Limb (tissue), 2 donors: ENCODE results near the gene RABL6.
A peak's percentile ranks its signal among the peaks of the same experiment; 100 is the strongest.
"Not testable (repeated sequence)": the region's sequence is repeated elsewhere in the genome, so short reads cannot be mapped to it uniquely, and the experiment has no call there.

Source experiments
- DNase-seq, 2 donors: peaks; one replicate each; pipeline ENCODE4 v3.0.0-alpha.2; 2016; ENCODE audit errors: extremely low spot score in 2 of 2

RABL6 gene

DNA sequence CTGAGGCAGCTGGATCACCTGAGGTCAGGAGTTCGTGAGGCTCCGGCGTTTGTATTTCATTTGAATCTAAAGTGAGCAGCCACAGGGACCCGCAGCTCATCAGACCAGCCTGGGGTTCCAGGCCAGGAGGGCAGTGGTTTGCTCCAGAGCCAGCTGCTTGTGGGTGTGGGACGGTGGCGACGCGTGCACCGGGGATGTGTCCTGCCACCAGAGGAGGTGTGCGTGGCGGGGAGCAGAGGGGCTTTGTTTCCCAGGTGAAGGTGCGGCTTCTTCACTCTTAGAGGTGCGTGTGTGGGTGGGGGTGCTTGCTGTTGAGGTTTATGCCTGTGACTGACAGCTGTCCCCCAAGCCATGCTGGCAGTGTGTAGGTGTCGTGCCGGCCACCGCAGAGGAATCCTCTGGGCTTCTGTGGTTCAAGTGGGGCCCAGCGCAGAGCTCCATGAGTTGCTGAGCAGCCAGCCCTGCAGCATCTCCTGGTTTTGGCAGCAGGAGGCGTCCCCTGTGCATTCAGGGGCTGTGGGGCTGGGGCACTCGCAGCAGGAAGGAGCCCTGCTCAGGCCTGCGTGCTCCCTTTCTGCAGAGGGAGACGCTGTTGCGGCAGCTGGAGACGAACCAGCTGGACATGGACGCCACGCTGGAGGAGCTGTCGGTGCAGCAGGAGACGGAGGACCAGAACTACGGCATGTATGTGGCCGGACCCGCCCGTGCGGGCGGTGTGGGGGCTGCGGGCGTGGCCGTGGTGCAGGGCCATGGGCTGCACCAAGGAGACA lies 27.6 kb downstream of the RABL6 start:
- DNase-seq: peak in 1 of 2 donors; percentile 28

DNA sequence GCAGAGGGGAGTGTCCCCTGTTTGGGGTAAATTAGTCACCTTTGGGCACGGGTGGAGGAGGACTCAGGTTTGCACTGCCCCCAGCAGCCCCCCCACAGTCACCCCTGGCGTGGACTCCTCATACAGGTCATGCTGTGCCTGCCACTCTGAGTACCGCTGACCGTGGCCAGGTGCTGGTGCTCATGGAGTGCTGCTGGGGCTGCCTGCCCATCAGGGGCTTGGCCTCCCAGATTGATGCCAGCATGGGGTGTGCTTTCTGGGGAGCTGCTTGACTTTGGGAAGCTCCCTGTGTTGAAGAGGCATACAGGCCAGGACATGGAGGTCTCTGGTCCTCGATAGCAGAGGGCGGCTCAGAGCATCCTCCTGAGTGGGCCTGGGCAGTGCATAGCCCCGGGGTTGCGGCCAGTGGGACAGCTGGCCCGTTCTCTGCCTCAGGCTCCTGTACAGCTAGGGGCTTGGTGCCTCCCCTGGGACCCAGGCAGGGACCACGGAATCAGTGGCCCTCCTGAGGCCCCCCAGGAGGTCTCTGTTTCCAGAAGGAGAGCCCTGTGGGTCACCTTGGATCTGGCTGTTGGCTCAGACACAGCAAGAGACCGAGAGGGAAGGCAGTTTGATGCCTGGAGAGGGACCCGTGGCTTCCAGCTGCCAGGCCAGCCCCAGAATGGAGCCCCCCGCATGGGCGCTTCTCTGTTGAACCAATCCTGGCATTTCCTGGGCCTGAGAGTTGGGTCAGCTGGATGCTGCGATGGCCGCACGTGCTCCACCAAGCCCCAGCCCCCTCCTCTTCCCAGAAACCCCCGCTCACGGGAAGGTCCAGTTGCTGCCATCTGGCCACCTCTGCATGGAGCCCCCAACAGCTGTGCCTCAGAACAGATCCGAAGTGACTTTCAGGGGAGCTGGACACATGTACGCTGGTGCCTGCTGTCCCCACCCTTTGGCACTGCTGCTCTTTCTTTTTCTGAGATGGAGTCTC lies 28.5 kb downstream of the RABL6 start:
- peak in 1 of 2 donors; percentile 26 for DNase-seq

DNA sequence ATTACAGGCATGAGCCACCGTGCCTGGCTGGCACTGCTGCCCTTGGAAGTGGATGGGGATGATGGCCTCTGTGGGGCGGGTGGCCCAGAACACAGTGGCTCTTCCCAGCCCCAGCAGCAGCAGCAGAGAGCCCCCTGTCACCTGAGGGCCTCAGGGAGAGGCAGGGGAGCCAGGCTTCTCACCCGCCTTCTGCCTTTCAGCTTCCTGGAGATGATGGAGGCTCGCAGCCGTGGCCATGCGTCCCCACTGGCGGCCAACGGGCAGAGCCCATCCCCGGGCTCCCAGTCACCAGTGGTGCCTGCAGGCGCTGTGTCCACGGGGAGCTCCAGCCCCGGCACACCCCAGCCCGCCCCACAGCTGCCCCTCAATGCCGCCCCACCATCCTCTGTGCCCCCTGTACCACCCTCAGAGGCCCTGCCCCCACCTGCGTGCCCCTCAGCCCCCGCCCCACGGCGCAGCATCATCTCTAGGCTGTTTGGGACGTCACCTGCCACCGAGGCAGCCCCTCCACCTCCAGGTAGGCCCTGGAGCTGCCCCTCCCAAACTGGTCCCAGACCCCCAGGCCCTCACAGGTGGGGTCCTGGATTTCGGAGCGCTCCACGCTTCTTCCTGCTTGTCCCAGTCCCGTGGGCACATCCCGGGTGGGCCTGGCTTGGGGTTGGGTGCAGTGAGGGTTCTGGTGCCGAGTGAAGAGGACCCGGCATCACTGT lies 29.6 kb downstream of the RABL6 start:
- DNase-seq: peak in 1 of 2 donors; percentile 21

DNA sequence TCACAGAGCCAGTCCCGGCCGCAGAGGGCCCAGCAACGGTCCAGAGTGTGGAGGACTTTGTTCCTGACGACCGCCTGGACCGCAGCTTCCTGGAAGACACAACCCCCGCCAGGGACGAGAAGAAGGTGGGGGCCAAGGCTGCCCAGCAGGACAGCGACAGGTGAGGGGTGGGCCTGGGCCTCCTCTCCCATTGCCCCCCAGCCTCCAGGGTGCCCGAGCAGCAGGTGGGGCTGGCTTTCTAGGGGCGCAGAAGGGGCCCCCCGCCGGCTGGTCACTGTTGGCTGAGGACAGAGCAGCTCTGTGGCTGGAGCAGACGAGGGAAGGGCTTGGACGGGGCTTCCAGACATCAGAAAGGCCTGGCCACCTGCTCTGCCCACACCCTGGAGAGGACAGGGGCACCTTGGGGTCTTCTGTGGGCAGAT lies 30.1 kb downstream of the RABL6 start:
- DNase-seq: peak in 1 of 2 donors; percentile 26

DNA sequence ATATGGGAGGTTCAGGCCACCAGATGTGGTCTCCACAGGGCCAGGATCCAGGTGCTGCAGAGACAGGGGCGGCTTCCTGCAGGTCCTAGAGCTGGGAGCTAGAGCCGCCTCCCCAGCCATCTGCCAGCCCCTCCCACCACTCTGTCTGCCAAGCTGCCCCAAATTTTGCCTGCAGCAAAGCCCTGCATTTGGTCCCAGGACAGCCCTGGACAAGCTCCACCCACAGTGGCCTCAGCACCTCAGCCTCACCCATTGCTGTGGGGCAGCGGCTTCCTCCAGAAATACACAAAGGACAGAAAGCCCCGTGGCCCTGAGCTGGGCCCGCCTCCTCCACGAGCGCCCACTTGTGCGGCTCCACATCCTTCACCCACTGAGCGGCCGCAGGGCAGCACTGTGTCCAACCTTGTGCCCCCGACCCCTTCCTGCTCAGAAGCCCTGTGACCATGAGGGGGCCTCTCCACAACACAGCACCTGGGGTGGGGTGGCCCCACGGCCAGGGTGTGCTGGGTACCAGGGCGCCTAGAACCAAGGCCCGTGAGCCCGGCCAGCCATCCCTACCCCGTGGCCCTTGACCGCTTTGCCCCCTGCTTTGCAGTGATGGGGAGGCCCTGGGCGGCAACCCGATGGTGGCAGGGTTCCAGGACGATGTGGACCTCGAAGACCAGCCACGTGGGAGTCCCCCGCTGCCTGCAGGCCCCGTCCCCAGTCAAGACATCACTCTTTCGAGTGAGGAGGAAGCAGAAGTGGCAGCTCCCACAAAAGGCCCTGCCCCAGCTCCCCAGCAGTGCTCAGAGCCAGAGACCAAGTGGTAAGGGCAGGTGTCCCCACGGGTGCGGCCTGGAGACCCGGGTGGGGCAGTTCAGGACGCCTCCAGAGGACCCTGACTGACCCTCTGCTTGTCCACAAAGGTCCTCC lies 30.8 kb downstream of the RABL6 start:
- DNase-seq: peak in 1 of 2 donors; percentile 28

DNA sequence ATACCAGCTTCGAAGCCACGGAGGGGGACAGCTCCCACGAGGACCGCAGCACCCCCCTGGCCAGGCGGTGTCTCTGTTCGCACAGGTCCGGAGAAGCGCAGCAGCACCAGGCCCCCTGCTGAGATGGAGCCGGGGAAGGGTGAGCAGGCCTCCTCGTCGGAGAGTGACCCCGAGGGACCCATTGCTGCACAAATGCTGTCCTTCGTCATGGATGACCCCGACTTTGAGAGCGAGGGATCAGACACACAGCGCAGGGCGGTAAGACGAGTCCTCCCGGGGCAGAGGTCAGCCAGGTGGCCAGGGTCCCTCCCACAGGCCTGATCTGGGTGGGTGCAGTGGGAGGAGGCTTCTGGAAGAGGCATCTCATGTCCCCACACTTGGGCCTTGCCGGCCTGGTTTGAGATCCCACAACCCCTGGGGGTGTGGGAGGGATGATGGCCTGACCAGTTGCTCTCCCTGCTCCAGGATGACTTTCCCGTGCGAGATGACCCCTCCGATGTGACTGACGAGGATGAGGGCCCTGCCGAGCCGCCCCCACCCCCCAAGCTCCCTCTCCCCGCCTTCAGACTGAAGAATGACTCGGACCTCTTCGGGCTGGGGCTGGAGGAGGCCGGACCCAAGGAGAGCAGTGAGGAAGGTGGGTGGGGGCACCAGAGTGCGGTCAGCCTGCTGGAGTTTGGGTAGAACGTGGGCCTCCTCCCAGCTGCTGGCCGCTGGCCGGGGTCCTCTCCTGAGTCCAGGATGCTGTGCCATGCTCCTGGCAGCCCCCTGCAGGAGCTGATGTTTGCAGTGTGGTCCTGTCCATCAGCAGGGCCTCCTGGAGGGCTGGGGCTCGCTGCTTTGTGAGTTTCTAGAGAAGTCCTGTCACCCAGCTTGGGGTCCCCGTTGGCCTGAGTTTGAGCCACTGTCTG lies 31.7 kb downstream of the RABL6 start:
- DNase-seq: no peak

DNA sequence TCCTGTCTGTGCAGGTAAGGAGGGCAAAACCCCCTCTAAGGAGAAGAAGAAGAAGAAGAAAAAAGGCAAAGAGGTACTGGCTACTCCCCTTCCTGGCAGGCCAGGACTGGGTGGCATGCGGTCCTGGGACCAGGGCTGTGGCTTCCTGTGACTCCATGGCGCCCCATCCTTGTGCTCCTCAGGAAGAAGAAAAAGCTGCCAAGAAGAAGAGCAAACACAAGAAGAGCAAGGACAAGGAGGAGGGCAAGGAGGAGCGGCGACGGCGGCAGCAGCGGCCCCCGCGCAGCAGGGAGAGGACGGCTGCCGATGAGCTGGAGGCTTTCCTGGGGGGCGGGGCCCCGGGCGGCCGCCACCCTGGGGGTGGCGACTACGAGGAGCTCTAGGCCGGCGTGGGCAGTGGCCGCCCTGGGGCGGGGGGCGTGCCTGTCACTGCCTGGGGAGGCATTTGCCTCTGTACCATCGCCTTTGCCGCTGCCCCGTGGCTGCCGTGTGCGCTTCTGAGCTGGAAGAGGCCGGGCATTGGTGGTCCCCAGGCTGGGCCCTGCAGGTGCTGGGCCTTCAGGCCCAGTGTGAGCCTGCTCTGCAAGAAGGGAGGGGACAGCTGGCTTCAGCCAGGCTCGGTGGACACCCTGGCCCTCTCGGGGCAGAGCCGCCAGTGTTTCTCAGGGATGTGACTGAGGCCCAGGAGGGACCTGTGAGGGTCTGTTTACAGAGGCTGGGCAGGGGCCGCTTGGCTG lies 32.6 kb downstream of the RABL6 start:
- DNase-seq: no peak

DNA sequence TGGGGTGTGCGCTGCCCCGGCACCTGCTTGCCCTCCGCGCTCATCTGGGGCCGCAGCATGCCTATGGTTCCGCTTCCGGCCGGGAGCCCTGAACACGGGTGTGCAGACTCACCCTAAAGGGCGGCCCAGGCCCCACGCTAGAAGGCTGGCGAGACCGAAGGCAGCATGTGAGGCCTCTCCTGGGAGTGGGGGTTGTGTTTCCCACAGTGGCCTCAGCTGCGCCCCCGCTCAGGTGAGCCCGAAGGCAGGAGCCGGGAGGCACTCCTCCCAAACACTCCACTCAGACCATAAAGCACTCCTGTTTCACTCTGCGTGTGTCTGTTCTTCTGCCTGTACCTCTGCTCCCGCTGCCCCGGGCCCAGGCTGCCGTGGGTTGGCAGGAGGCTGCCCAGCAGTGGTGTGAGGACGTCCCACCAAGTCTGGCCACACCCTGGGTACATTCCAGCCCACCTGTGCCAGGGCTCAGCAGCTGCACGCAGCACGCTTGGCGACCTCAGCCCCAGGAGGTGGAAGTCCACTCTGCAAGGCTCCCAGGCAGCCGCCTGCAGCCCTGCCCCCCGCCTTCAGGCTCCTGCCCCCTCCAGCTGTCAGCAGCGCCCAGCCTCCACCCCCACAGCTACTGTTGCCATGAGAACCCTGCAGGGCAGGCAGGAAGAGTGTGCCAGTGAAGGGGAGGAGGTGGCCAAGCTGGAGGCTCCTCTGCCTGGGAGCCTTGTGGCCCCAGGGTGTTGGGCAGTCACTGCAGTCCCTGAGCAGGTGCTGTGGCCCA lies 33.3 kb downstream of the RABL6 start:
- no peak for DNase-seq

DNA sequence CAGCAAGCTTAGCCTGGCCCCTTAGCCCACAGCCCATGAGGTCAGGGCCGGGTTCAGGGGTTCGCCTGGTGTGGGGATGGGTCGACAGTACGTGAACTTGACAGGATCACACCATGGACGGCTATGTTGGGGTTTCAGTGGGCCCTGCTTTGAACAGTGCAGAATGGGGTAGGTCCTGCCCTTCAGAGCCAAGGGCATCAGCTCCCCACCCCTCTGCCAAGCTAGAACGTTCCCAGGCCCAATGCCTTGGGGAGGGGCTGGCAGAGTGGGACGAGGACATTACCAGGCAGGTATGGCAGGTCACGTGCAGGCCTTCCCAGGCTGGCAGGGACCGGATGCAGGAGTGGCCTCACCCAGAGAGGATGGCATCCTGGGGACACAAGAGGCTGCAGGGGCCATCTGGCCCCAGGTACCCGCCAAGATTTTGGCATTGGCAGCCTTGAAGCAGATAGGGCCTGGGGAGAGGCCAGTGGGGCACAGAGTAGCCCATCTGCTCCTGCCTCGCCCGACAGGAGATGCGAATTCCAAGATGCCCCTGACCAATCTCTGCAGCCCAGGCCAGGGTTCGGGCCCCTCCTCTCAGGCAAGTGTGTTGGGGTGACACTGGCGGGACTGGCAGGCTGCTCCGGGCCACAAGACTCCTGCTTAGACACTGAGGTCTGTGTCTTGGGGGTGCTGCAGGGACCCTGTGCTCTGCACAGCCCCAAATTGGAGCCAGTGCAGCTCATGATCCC lies 34.1 kb downstream of the RABL6 start:
- not testable (repeated sequence) for DNase-seq

DNA sequence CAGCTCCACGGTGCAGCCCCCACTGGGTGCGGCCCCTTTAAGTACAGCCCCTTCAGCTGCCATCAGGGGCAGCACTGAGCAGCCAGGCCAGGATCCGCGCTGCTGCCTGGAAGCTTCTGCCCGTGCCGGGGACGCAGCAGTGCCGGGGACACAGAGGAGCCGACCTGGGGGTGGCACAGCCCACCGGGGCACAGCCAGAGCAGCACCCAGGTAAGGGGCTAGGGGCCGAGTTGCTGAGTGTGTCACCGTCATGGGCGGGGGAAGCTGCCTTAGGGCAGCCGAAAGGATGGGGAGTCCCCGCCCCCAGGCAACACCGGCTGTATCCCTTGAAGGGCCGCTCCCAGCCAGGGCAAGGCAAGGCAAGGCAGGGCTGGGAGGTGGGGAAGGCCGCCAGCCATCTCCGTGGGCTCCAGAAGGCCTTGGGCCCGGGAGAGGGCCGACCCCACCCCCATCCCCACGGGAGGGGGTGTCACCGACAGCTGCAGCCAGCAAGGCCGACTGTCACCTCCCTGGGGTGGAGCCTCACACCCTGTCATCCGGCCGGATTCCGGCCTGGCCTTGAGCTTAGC lies 34.7 kb downstream of the RABL6 start, which contains the start of gene AJM1:
Gene AJM1, plus strand, starts transcription at position 99 of the 569 bp plus-strand sequence. CDS start 1,937 bp downstream, outside the sequence.
- DNase-seq: peak; percentile 72 to 90

DNA sequence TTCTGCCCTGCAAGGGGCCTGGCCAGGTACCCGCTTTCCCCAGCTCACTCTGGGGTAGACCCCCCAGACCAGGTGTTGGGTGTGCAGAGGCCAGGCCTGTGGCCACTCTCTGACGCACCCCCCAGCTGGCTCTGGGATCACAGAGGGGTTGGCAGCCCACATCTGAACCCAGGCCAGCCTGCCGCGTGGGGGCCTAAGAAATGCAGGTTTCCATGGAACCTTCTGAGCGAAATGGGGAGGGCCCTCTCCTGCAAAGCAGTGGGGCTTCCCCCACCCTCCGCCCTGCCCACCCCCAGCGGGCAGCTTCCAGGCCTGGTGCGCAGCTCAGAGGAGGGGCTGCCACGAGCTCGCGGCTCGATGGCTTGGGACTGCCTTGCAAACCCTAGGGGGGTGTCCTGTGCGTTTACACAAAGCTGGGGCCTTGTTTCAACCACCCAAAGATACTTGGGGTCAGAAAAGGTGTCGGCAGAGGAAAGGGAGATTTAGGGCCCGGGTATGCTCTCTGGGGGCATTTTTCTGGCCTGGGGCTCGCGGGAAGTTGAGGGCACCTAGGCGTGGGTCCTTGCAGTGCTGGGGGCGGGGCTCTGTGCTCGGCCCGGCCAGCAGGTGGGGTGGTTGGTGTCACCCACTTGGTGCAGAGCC lies 35.5 kb downstream of the RABL6 start:
- DNase-seq: not testable (repeated sequence)

DNA sequence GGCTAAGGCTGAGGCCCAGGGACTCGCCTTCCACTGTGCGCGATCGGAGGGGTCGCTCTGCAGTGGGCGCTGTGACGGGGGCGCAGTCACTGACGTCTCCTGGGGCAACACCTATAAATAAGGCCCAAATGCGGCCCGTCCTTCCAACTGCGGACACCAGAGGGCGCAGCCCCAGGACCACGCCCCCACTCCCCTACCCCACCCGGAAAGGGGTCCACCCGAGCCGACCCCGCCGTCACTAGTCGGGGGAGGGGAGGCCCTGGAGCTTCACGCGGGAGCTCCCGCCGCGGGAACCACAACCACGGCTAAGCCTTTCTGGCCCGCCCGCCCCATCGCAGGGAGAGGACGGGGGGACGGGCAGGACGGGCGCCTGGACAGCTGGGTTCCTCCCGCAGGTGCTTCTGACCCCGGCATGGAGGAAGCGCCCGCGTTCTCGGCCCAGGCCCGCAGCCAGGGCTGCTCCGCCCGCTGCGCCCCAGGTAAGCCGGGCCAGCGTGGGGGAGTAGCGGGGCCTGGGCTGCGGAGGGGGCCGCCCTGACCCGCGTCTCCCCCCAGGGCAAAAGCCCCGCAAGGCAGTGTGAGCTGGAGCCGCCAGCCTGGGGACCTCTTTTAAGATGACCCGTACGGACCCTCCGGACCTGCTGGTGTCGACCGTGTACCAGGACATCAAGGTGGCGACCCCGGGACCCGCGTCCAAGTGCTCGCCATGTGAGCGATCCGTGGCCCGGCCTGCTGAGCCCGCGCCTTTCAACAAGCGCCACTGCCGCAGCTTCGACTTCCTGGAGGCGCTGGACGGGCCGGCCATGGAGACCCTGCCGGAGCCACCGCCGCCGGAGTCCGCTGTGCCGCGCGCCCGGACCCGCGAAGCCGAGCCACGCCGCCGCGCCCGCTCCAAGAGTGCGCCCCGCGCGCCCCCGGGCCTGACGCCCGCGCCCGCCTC lies 36.3 kb downstream of the RABL6 start:
- peak in 1 of 2 donors; percentile 76 for DNase-seq

DNA sequence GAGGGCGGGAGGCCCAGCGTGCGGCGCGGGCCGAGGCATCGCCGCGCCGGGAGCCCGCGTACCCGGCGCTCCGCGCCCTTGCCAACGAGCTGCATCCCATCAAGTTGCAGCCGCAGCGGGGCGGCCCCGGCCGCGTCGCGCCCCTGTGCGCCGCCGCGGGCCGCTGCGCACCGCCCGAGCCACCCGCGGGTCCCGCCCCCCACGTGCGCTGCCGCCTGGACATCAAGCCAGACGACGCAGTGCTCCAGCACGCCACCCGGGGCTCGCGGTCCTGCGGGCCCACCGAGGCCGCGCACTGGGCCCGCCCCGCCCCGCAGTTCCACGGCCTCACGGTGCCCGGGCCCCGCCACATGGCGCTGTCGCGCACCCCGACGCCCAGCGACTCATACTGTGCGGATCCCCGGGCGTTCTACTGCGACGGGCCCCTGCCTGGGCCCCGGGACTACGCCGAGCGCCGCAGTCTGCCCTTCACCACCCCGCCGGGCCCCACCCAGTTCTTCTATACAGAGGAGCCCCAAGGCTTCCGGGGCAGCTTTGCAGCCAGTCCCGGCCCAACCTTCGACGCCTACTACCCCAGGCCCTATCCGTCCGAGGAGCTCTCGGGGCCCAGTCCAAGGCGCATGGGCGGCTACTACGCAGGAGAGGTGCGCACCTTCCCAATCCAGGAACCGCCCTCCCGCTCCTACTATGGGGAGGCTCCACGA lies 37.2 kb downstream of the RABL6 start:
- DNase-seq: no peak

DNA sequence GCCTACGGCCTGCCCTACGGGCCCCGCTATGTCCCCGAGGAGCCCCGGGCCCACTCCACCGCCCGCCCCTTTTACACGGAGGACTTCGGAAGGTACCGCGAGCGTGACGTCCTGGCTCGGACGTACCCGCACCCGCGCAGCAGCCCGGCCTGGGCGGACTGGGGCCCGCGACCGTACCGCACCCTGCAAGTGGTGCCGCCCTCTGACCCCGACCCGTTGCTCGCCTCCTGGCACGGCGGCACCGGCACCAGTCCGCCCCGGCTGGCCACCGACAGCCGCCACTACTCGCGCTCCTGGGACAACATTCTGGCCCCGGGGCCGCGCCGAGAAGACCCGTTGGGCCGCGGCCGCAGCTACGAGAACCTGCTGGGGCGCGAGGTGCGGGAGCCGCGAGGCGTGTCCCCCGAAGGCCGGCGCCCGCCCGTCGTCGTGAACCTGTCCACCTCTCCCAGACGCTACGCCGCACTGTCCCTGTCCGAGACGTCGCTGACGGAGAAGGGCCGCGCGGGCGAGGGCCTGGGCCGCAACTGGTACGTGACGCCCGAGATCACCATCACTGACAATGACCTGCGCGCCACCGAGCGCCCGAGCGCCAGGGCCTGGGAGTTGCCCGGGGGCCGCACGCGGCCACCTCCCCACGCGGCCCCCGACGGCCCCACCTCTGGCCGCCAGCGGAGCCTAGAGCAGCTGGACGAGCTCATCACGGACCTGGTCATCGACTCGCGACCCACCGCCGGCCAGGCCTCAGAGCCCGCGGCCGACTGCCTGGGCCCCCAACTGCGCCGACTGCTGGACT lies 37.9 kb downstream of the RABL6 start:
- DNase-seq: no peak
